Measurements from ENCODE around the gene SEMA4G. TPM values are rescaled to one million over a fixed set of nuclear protein-coding genes. Genes with fewer than 3 reads are reported as not detected.

The SEMA4G gene
- total and polyA plus RNA-seq, 4 donors, result 1.5 to 7.5 (median 3.2) TPM

DNA sequence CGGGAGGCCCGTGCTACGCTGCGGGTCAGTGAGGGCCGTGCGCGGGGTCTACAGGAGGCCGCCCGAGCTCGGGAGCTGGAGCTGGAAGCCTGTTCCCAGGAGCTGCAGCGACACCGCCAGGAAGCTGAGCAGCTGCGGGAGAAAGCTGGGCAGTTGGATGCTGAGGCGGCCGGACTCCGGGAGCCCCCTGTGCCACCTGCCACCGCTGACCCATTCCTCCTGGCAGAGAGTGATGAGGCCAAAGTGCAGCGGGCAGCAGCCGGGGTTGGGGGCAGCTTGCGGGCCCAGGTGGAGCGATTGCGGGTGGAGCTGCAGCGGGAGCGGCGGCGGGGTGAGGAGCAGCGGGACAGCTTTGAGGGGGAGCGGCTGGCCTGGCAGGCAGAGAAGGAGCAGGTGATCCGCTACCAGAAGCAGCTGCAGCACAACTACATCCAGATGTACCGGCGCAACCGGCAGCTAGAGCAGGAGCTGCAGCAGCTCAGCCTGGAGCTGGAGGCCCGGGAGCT, 37.3 kb downstream of the SEMA4G start:
- no peak overlapping the region for H3K27ac ChIP-seq (ENCODE audit: low read depth in 1 of 2, low read length in 2 of 2)

DNA sequence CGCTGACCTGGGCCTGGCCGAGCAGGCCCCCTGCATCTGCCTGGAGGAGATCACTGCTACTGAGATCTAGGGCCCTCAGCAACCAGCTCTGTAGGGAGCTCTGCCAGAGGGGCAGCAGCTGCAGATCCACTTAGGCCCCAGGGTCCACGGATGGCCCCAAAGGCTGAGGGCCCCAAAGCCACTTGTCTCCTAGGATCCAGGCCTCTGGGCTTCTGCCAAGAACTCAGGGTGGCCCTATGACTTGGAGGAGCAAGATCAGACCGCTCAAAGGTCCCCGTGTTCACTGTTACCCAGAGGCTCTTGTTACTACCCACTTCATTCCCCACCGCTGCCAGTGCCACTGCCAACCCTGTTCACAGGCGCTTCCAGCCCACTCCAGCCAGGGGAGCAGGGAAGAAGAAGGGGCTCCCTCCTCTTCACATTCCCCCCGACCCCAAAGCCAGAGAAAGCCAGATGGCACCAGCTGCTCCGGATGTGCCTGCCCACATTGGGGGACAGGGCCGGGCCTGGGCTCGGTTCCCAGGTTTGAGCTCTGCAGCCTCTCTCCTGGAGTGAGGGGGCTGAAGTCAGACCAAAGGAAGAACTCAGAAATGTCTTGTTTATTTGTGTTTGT, 37.9 kb downstream of the SEMA4G start:
- H3K27ac ChIP-seq (ENCODE audit: low read depth in 1 of 2, low read length in 2 of 2), result no peak overlapping the region

More for the DNA sequence above, 37.3 kb downstream of the SEMA4G start:
- Histone ChIP-seq H3K36me3 (ENCODE audit: control insufficient read depth in 1 of 2, insufficient read depth in 2 of 2, low read length in 1 of 2) (peaks cover 0 to 5% of the 10 kb centered on the region in 2 donors), H3K4me3 (ENCODE audit: low read length in 2 of 2) (no peak overlapping the region), H3K27me3 (ENCODE audit: control insufficient read depth in 1 of 2, insufficient read depth in 2 of 2, low read length in 1 of 2) (no peaks in the 10 kb centered on the region), H3K4me1 (ENCODE audit: control insufficient read depth in 1 of 2, insufficient read depth in 2 of 2, low read length in 2 of 2) (no peaks in the 10 kb centered on the region), H3K9me3 (ENCODE audit: control insufficient read depth, low read length) (no peaks in the 10 kb centered on the region)
- intact Hi-C loops (cut with DNase I), result no loop called here
- DNase-seq (peak in 1 of 2 donors; percentile 77), ATAC-seq (ENCODE audit: low FRiP score) (no peak)
- 81 to 83% methylated on average over 33 of the region's 33 CpGs for WGBS, 2 donors

DNA sequence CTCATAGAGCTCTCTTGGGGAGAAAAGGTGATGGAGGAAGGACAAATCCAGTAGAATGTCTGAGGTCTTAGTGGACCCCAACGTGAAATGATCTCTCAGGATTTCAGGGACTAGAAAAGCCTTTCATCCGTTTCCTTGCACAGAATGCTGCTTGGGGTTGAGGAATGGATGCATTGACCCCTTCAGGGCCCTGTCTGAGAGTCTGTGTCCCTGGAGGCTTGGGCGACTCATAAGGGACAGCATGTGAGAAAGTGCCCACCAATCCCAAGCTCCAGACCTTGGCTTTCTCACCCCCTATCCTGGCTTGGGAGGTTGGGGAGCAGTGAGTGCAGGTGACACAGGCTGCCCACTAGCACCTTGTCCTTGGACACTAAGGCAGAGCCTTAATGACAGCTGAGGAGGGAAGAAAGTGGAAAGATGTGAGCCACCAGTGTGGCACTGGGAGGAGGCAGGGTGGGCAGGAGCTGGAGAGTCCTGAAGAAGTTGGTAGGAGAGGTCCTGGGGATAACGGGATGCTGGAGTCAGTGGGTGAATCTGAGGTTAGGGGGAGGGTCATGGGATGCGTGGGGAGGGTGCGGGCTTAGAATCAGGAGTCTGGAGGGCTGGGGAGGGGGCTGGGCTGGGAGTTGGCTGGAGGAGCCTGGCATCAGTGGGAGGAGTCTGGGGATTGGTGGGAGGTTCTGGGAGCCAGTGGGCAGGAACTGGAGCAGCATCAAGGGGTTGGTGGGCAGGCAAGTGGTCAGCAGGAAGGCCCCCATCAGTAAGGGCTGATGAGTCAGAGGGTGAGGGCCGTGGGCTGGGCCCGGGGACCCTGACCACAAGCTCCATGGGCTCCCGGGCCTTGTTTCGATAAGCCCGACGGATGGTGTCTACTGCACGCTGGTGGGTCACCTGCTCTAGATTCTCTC, 38.9 kb downstream of the SEMA4G start:
- intact Hi-C loops (cut with DNase I), result no loop called here
- WGBS, 2 donors, result 43 to 47% methylated on average over 13 of the region's 13 CpGs
- no peaks in the 10 kb centered on the region for H3K27me3 ChIP-seq (ENCODE audit: control insufficient read depth in 1 of 2, insufficient read depth in 2 of 2, low read length in 1 of 2)
- no peak overlapping the region for H3K27ac ChIP-seq (ENCODE audit: low read depth in 1 of 2, low read length in 2 of 2)
- H3K9me3 ChIP-seq (ENCODE audit: control insufficient read depth, low read length), result no peaks in the 10 kb centered on the region
- DNase-seq (peak in 1 of 2 donors; percentile 71), ATAC-seq (ENCODE audit: low FRiP score) (no peak)
- peaks cover 0 to 5% of the 10 kb centered on the region in 2 donors for H3K36me3 ChIP-seq (ENCODE audit: control insufficient read depth in 1 of 2, insufficient read depth in 2 of 2, low read length in 1 of 2)
- no peak overlapping the region for H3K4me3 ChIP-seq (ENCODE audit: low read length in 2 of 2)
- no peaks in the 10 kb centered on the region for H3K4me1 ChIP-seq (ENCODE audit: control insufficient read depth in 1 of 2, insufficient read depth in 2 of 2, low read length in 2 of 2)

More for the DNA sequence above, 37.9 kb downstream of the SEMA4G start:
- ATAC-seq (ENCODE audit: low FRiP score), result no peak
- DNase-seq, result peak in 1 of 2 donors; percentile 65
- Histone ChIP-seq H3K4me3 (ENCODE audit: low read length in 2 of 2) (no peak overlapping the region), H3K9me3 (ENCODE audit: control insufficient read depth, low read length) (no peaks in the 10 kb centered on the region), H3K27me3 (ENCODE audit: control insufficient read depth in 1 of 2, insufficient read depth in 2 of 2, low read length in 1 of 2) (no peaks in the 10 kb centered on the region), H3K4me1 (ENCODE audit: control insufficient read depth in 1 of 2, insufficient read depth in 2 of 2, low read length in 2 of 2) (no peaks in the 10 kb centered on the region), H3K36me3 (ENCODE audit: control insufficient read depth in 1 of 2, insufficient read depth in 2 of 2, low read length in 1 of 2) (peaks cover 0 to 5% of the 10 kb centered on the region in 2 donors)
- 39 to 45% methylated on average over 11 of the region's 11 CpGs for WGBS, 2 donors
- intact Hi-C loops (cut with DNase I), result no loop called here

DNA sequence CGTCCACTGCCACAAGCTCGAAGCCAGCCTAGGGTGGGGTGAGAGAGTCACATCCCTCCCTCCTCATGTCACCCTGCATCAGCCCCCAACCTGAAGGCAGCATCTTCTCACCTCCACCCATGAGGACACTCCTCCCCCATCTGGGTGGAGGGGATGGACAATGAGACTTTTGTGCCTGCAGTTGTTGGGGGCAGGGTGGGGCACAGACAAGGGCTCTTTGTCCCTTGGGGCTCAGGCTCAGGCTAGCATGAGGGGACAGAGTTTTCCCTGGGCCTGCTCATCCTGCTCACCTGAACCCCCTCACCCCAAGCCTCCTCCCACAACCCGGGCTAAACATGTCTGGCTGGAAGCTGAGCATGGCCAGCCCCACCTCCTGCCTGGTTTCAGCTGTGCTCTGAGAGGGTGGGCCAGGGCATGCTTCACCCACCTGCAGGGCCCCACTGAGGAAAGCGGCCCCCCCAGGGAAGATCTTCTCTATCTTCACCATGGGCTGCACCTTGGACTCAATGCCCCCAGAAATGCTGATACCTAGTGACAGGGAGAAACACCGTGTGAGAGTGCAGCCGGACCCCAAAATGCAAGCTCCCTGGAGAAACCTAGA, 39.6 kb downstream of the SEMA4G start:
- H3K4me1 ChIP-seq (ENCODE audit: control insufficient read depth in 1 of 2, insufficient read depth in 2 of 2, low read length in 2 of 2), result no peaks in the 10 kb centered on the region
- DNase-seq (no peak), ATAC-seq (ENCODE audit: low FRiP score) (no peak)
- H3K27ac ChIP-seq (ENCODE audit: low read depth in 1 of 2, low read length in 2 of 2), result no peak overlapping the region
- H3K4me3 ChIP-seq (ENCODE audit: low read length in 2 of 2), result no peak overlapping the region
- H3K9me3 ChIP-seq (ENCODE audit: control insufficient read depth, low read length), result no peaks in the 10 kb centered on the region
- peaks cover 0 to 3% of the 10 kb centered on the region in 2 donors for H3K36me3 ChIP-seq (ENCODE audit: control insufficient read depth in 1 of 2, insufficient read depth in 2 of 2, low read length in 1 of 2)
- WGBS, 2 donors, result 70 to 77% methylated on average over 6 of the region's 6 CpGs
- intact Hi-C loops (cut with DNase I), result no loop called here
- H3K27me3 ChIP-seq (ENCODE audit: control insufficient read depth in 1 of 2, insufficient read depth in 2 of 2, low read length in 1 of 2), result no peaks in the 10 kb centered on the region

DNA sequence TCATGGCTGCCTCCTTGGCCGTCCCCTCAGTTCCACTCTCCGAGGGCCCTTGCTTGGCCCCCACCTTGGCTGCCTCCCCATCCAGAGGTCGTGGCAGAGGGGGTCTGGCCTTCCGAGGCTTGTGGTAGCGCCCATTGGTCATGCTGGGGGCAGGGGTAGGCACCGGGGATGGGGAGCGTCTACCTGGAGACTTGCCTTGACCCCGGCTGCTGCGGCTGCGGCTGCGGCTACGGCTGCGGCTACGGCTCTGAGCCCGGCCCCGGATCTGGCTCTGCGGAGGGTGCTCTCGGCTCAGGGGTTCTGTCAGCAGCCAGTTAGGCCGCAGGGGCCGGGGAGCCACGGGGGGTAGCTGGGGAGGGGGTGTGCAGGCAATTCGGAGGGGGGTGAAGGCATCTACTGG, 41.0 kb downstream of the SEMA4G start:
- no peaks in the 10 kb centered on the region for H3K4me1 ChIP-seq (ENCODE audit: control insufficient read depth in 1 of 2, insufficient read depth in 2 of 2, low read length in 2 of 2)
- H3K9me3 ChIP-seq (ENCODE audit: control insufficient read depth, low read length), result no peaks in the 10 kb centered on the region
- no peak overlapping the region for H3K27ac ChIP-seq (ENCODE audit: low read depth in 1 of 2, low read length in 2 of 2)
- no peak for DNase-seq
- H3K36me3 ChIP-seq (ENCODE audit: control insufficient read depth in 1 of 2, insufficient read depth in 2 of 2, low read length in 1 of 2), result peaks cover 0 to 3% of the 10 kb centered on the region in 2 donors
- 92 to 94% methylated on average over 22 of the region's 22 CpGs for WGBS, 2 donors
- no peak for ATAC-seq (ENCODE audit: low FRiP score)
- intact Hi-C loops (cut with DNase I), result no loop called here
- no peak overlapping the region for H3K4me3 ChIP-seq (ENCODE audit: low read length in 2 of 2)
- H3K27me3 ChIP-seq (ENCODE audit: control insufficient read depth in 1 of 2, insufficient read depth in 2 of 2, low read length in 1 of 2), result no peaks in the 10 kb centered on the region

GRCh38 chr10:101011517-101012423, 42.5 kb downstream of the SEMA4G start:
- no peaks in the 10 kb centered on the region for H3K4me1 ChIP-seq (ENCODE audit: control insufficient read depth in 1 of 2, insufficient read depth in 2 of 2, low read length in 2 of 2)
- intact Hi-C loops (cut with DNase I), result loop anchor here in 1 of 2 donors (2.0 kb wide), 1 partner anchor 13 kb away; the partner anchor contains the start of gene LZTS2
- no peaks in the 10 kb centered on the region for H3K9me3 ChIP-seq (ENCODE audit: control insufficient read depth, low read length)
- H3K36me3 ChIP-seq (ENCODE audit: control insufficient read depth in 1 of 2, insufficient read depth in 2 of 2, low read length in 1 of 2), result no peaks in the 10 kb centered on the region
- no peak overlapping the region for H3K27ac ChIP-seq (ENCODE audit: low read depth in 1 of 2, low read length in 2 of 2)
- no peak overlapping the region for H3K4me3 ChIP-seq (ENCODE audit: low read length in 2 of 2)
- no peaks in the 10 kb centered on the region for H3K27me3 ChIP-seq (ENCODE audit: control insufficient read depth in 1 of 2, insufficient read depth in 2 of 2, low read length in 1 of 2)
- DNase-seq (peak in 1 of 2 donors; percentile 70), ATAC-seq (ENCODE audit: low FRiP score) (no peak)
- 63 to 66% methylated on average over 21 to 22 of the region's 22 CpGs for WGBS, 2 donors

DNA sequence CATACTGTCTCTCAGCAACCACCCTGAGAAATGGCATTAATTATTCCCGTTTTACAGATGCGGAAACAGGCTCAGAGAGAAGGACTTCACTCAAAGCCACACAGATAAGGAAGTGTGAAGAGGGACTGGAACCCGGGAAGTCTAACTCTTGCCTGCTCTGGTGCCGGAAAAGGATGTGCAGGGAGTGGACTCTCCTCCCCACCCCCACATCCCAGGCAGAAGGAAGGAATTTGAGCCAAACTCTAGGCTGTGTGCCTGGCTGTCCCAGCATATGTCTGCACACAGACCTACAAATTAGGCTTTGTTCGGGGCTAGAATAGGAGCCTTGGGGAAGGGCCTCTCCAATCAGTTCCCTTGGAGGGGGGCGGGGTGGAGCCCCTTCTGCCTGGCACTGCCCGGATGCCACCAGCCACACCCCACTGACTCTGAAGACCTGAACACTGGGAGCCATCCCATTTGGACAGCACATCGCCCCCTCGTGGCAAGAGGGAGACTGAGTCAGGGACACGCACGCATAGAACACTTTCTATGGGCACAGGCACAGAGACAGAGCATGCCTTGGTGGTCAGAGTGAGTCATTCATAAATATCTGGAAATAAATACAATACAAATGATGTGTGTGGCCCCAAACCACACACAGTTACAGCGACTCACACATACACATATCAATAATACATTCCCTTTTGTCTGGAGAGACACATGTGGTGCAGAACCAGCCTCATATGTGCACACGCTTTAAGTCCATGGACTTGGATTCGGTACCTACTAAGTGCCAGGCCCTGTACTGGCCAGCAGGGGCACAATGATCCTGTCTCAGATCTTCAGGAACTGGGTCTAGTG, 43.4 kb downstream of the SEMA4G start:
- ATAC-seq (ENCODE audit: low FRiP score), result peak; percentile 90

More for the DNA sequence above, 43.4 kb downstream of the SEMA4G start:
- no peak overlapping the region for H3K4me3 ChIP-seq (ENCODE audit: low read length in 2 of 2)
- 19 to 22% methylated on average over 13 to 14 of the region's 14 CpGs for WGBS, 2 donors
- DNase-seq, result peak; percentile 94 to 96
- H3K27ac ChIP-seq (ENCODE audit: low read depth in 1 of 2, low read length in 2 of 2), result no peak overlapping the region
- H3K9me3 ChIP-seq (ENCODE audit: control insufficient read depth, low read length), result no peaks in the 10 kb centered on the region
- intact Hi-C loops (cut with DNase I), result loop anchor here in 1 of 2 donors (2.0 kb wide), 1 partner anchor 14 kb away; the partner anchor contains the start of gene LZTS2
- H3K36me3 ChIP-seq (ENCODE audit: control insufficient read depth in 1 of 2, insufficient read depth in 2 of 2, low read length in 1 of 2), result no peaks in the 10 kb centered on the region
- H3K4me1 ChIP-seq (ENCODE audit: control insufficient read depth in 1 of 2, insufficient read depth in 2 of 2, low read length in 2 of 2), result no peaks in the 10 kb centered on the region
- no peaks in the 10 kb centered on the region for H3K27me3 ChIP-seq (ENCODE audit: control insufficient read depth in 1 of 2, insufficient read depth in 2 of 2, low read length in 1 of 2)
